Hypothalamus (tissue), 51 donors: Measurements from ENCODE around the gene RAP1GAP.

ENCODE experiments used
- DNase-seq, 51 donors: peaks; one replicate each; lab custom pipeline; 2025; lab: John Stamatoyannopoulos, UW

Gene RAP1GAP

DNA sequence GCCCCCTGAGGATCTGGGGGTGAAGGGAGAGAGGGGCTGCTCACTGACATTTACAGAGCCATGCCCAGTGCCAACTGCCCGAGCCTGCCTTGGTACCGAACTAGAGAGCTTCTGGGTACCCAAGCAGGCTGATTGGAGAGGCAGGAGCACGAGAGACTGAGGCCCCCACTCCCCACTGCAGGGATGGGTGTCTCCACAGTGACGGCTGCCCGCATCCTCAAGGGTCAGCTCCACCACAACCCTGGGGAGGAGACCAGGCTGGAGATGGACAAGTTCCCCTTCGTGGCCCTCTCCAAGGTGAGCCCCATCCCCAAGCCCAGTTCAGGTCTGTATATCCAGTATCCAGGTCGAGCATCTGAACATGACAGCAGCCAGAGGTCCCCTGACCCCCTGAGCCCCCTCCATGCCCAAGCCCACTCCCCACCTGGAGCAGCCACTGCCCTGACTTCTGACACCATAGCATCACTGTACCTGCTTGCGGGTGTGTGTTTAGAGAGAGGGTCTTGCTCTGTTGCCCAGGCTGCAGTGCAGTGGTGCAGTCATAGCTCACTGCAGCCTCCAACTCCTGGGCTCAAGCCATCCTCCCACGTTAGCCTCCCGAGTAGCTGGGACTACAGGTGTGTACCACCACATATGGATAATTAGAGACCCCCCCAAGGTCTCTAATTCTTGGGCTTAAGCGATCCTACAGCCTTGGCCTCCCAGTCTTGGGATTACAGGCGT lies 108.1 kb downstream of the RAP1GAP start:
- DNase-seq = no peak

DNA sequence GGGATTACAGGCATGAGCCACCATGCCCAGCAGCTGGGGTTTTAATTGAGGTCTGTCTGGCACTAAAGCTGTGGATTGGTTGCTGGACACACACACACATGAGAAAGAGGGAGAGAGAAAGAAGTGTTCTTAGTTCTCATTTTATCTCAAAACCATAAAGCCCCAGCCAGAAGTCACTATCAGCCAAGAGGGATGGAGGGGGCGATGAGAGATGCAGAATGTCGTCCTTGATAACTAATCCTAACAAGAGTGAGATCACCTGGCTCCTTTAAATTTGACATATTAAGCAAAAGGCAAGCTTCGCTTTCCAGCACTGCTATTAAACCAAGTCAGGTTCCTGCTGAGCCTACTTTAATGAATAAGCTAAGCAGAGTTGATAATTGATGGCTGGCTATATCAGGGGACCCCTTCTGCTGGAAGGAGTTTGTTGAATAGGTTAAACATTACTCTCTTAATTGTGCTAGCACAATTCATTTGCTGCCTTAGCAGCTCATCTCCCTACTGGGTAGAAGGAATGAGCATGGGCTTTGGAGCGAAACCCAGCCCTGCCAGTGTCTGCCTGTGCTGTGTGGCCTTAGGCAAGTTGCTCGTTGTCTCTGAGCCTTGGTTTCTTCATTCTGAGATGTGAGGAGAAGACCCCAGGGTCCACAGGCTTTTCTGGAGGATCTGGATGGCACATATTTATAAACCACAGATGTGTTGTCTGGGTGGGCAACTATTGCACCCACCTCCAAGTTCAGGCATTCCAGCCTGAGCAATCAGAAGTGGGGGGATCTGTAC lies 109.2 kb downstream of the RAP1GAP start:
- no peak for DNase-seq

DNA sequence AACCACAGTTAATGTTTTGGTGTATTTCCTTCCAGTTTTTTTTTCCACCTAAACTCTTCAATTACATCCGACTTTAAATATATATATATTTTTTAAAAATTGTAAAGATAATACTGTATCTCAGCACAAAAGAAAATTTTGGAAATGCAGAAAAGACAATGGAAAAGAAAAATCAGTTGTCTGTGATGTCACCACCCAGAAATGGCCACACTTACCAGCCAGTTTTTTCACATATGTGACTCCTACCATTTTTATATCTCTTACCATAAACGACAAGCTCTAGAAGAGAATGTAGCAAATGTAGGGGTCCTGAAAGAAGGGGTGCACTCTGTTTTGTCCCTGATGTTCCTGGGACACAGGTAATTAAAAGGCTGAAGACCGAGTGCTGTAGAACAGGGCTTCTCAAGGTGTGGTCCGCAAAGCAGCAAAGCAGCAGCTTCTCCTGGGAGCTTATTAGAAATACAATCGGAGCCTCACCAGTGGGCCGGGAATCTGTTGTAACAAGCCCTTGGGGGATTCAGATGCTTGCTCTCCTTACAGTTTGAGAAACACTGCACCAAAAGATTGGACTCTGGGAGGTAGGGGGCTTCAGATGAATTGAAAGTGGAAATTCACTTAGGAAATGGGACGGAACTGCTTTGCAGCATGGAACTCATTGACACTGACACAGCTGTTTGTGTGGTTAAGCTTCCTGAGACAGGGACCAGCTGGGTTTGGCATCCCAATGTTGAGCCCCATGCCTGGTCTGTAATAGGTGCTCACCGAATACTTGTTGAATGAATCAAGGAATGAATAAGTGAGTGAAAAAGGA lies 115.8 kb downstream of the RAP1GAP start:
- DNase-seq = no peak

DNA sequence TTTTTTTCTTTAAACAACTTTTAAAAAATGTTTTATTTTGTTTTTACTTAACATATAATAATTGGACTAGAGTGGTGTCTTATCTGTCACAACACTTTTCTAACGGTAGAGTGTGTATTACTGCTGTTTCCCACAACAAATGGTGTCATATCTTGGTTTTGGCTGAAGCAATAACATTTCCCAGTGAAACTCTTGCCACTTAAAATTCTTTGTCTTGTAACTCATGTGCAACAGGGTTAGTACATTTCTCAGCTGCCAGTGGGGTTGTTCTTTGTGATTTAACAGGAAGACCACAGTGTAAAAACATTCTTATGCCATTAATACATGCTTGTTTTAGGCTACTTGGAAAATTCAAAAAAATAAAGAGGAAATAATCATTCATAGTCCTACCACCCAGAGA lies 116.4 kb downstream of the RAP1GAP start:
- no peak for DNase-seq

DNA sequence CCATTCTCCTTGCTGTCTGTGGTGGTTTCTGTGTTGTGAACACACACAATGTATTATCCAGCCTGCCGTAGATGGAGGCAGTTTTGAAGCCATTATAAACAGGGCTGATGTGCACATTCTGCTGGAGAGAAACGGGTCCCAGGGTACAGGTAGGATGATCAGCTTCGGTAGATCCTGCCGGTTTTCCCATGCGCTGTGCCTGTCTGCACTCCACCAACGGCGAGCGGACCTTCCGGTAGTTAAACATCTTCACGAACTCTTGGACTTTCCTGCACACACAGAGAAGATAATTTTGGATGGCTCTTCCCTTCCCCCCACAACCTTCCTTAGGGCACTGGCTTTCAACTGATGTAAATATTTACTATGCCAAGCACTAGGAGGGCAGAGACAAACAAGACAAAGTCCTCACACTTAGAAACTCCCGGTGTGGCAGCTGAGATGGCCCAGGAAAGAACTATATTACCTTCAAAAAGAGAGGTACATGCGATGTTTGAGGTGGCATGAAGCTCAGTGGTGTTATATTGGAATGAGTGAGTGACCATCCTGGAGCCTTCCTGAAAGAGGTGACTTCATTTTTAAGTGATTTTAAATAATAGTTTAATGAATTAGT lies 118.2 kb downstream of the RAP1GAP start:
- no peak for DNase-seq

DNA sequence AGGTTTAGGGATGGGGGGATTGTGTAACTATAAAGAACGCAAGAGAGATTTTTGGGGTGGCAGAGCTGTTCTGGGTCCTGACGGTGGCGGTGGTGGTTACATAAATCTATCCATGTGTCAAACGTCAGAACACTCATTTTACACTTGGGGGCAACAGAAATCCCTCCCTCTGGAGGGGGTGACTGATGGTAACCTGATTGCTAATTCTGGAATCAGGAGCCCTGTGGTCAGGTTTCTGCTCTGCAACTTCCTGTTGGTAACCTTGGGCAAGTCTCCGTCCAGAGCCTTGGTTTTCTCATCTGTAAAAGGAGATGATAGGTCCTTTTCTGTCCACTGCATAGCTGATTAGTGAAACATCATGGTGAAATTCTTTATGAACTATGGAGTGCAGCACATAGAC lies 119.1 kb downstream of the RAP1GAP start:
- no peak for DNase-seq

DNA sequence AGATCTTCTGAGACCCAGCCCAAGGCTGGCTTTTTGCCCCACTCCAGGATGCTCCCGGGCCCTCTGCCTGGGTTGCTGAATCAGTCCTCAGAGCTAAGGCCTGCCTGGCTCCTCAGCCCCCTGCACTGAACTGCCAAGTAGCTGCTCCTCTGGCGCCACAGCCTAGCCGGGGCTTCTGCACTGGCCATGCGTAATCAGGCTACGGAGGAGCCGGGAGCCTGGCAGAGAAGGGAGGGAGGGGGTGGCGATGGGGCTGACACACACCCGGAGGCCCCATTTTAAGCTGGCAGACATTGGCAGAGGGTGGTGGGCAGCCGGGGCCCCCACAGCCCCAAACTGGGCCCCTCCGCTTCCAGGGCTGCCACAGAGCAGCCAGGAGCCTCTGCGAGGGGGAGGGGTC lies 121.3 kb downstream of the RAP1GAP start:
- peak in 39 of 51 donors; percentile 5 to 85 (median 53) for DNase-seq
